K562 (cell line): ENCODE results near the gene MTG2. TPM values are rescaled to one million over a fixed set of nuclear protein-coding genes. Genes with fewer than 3 reads are reported as not detected.

Experiments used
- CBFB ChIP-seq: sonication (generic); formaldehyde crosslinking; IDR thresholded peaks from 2 replicates; pipeline ENCODE4 v1.4.0; 2020; ENCODE audit warnings: mild to moderate bottlenecking, missing genetic modification reagents
- CBX5 ChIP-seq: IDR thresholded peaks from 2 replicates; pipeline ENCODE4 v1.6.1; 2014; ENCODE audit warnings: low read depth, borderline replicate concordance
- CHD4 ChIP-seq: fragments of 200-600 bp; sonication (generic); IDR thresholded peaks from 3 replicates; pipeline ENCODE4 v1.6.1; 2012; ENCODE audit warnings: low read depth, mild to moderate bottlenecking, mixed read lengths, low read length, inconsistent platforms; ENCODE audit not compliant: insufficient read depth, insufficient replicate concordance, poor library complexity, severe bottlenecking
- CTBP1 ChIP-seq: fragments of 450-650 bp; IDR thresholded peaks from 2 replicates; pipeline ENCODE4 v1.6.1; 2016; ENCODE audit warnings: borderline replicate concordance
- FOXK2 ChIP-seq, 2 experiments: fragments of 450-650 bp; IDR thresholded peaks in 1 of 2; conservative IDR thresholded peaks in 1 of 2; 2 replicates each; pipeline ENCODE4 v1.6.1; 2016; ENCODE audit warnings: low read depth in 2 of 2, mild to moderate bottlenecking in 1 of 2
- GATAD2A ChIP-seq: fragments of 450-650 bp; IDR thresholded peaks from 2 replicates; pipeline ENCODE4 v1.6.1; 2017
- MCM3 ChIP-seq: fragments of 450-650 bp; IDR thresholded peaks from 2 replicates; pipeline ENCODE4 v1.6.1; 2016
- MITF ChIP-seq: IDR thresholded peaks from 2 replicates; pipeline ENCODE4 v1.6.1; 2014; ENCODE audit warnings: antibody characterized with exemption
- NFXL1 ChIP-seq: fragments of 450-650 bp; formaldehyde crosslinking; IDR thresholded peaks from 2 replicates; pipeline ENCODE4 v1.4.0; 2021; ENCODE audit warnings: mild to moderate bottlenecking
- RBM25 ChIP-seq: fragments of 200-400 bp; formaldehyde crosslinking; IDR thresholded peaks from 2 replicates; pipeline ENCODE4 v1.6.1; 2018; ENCODE audit warnings: low read length, low read depth, moderate library complexity; ENCODE audit not compliant: severe bottlenecking
- USF1 ChIP-seq: sonication (generic); formaldehyde crosslinking; IDR thresholded peaks from 2 replicates; pipeline ENCODE4 v1.9.0; 2022; ENCODE audit warnings: mild to moderate bottlenecking, missing genetic modification reagents
- ZBTB49 ChIP-seq: sonication (generic); formaldehyde crosslinking; IDR thresholded peaks from 2 replicates; pipeline ENCODE4 v1.8.0; 2022; ENCODE audit warnings: missing genetic modification reagents, mild to moderate bottlenecking, borderline replicate concordance
- ZC3H11A ChIP-seq: IDR thresholded peaks from 2 replicates; pipeline ENCODE4 v1.6.1; 2012; ENCODE audit warnings: low read depth, low read length, improper control_type of control experiment
- ZKSCAN3 ChIP-seq: fragments of 250-450 bp; sonication (Bioruptor Pico); IDR thresholded peaks from 2 replicates; pipeline ENCODE4 v1.4.0; 2020
- ZNF197 ChIP-seq: fragments of 200-800 bp; sonication (Bioruptor generic); IDR thresholded peaks from 2 replicates; pipeline ENCODE4 v1.6.1; 2016; ENCODE audit warnings: low read depth, missing genetic modification characterization, missing compliant biosample characterization
- ZNF280A ChIP-seq: fragments of 450-650 bp; IDR thresholded peaks from 2 replicates; pipeline ENCODE4 v1.6.1; 2018; ENCODE audit warnings: mild to moderate bottlenecking, low read depth; ENCODE audit not compliant: partially characterized antibody
- ZNF280B ChIP-seq: fragments of 250-450 bp; sonication (Bioruptor Pico); IDR thresholded peaks from 2 replicates; pipeline ENCODE4 v1.5.1; 2021; ENCODE audit warnings: mild to moderate bottlenecking
- ZNF561 ChIP-seq: fragments of 450-650 bp; formaldehyde crosslinking; conservative IDR thresholded peaks from 2 replicates; pipeline ENCODE4 v1.4.0; 2020; ENCODE audit warnings: mild to moderate bottlenecking, moderate library complexity
- ZNF584 ChIP-seq: fragments of 200-800 bp; sonication (Bioruptor generic); IDR thresholded peaks from 2 replicates; pipeline ENCODE4 v1.6.1; 2016; ENCODE audit warnings: low read depth, mild to moderate bottlenecking, missing genetic modification characterization, missing compliant biosample characterization
- ZNF586 ChIP-seq: fragments of 450-650 bp; formaldehyde crosslinking; conservative IDR thresholded peaks from 2 replicates; pipeline ENCODE4 v1.4.0; 2020; ENCODE audit warnings: mild to moderate bottlenecking, moderate library complexity
- ZNF707 ChIP-seq: fragments of 250-450 bp; sonication (Bioruptor Pico); conservative IDR thresholded peaks from 2 replicates; pipeline ENCODE4 v1.8.0; 2022; ENCODE audit warnings: inconsistent platforms, mild to moderate bottlenecking, moderate library complexity
- polyA plus RNA-seq, 8 experiments: library from polyadenylated mRNA; depleted of rRNA in 4 of 8; stranded (reverse) in 5 of 8; unstranded in 3 of 8; fragments of >200 nt; fragmentation: Nextera tagmentation in 2 of 8; fragmentation: Illumina TruSeq in 1 of 8; extraction: Ambion mirVana in 2 of 8; extraction: Trizol in 1 of 8; gene quantifications; 2 replicates each; pipeline versions ENCODE4 v1.2.1 to v1.2.3, GENCODE V29; 2011 to 2014; ENCODE audit warnings: inconsistent platforms in 1 of 8, missing spikeins in 1 of 8
- total RNA-seq, 7 experiments: library from RNA; depleted of rRNA in 6 of 7; stranded (reverse); fragments of >200 nt in 6 of 7; fragmentation: Illumina TruSeq in 2 of 7; extraction: Trizol in 2 of 7; gene quantifications; 2 replicates each; pipeline versions ENCODE4 v1.2.1 to v1.2.3, GENCODE V29; 2011 to 2021; ENCODE audit warnings: low replicate concordance in 1 of 7

Gene MTG2
- total and polyA plus RNA-seq, 9 of the 15 experiments (the other 6 are each of a cell fraction or from before 2014, with no cell fraction given): 8.7 to 67.5 (median 44.5) TPM

GRCh38 chr20:62237801-62238568 is 55.2 kb downstream of the MTG2 start, which contains the start of gene OSBPL2 (continued):
- TF ChIP-seq ZNF280B (no peak), USF1 (peak; percentile 92), CBFB (CRISPR knock-in tag) (no peak), ZNF584 (CRISPR knock-in tag) (no peak), ZKSCAN3 (CRISPR knock-in tag) (no peak), MCM3 (no peak), ZNF280A (no peak), ZNF561 (CRISPR knock-in tag) (no peak), ZC3H11A (no peak), FOXK2 (conservative IDR thresholded peaks at IDR 0.05 in 1 of 2, IDR thresholded peaks at IDR 0.05 in 1 of 2; ENCODE audit: low read depth in 2 of 2) (peak; percentile 83 to 87; a peak in 3 of 4 replicates), GATAD2A (no peak), MITF (peak; percentile 35; the same call in 1 of the 2 replicates), CHD4 (no peak), ZBTB49 (no peak), ZNF707 (CRISPR knock-in tag) (no peak), NFXL1 (CRISPR knock-in tag) (no peak), RBM25 (peak; percentile 100), CTBP1 (peak; percentile 75), CBX5 (no peak), ZNF586 (CRISPR knock-in tag) (no peak), ZNF197 (CRISPR knock-in tag) (no peak)
